Ovary (tissue), 9 donors: Measurements from ENCODE around the gene RBFOX2. TPM values are rescaled to one million over a fixed set of nuclear protein-coding genes. Genes with fewer than 3 reads are reported as not detected.
"Not testable (repeated sequence)": the region's sequence is repeated elsewhere in the genome, so short reads cannot be mapped to it uniquely, and the experiment has no call there.

ENCODE experiments used
- DNase-seq, 5 donors: peaks; one replicate each; pipeline ENCODE4 v3.0.0-alpha.2; 2019 to 2020
- H3K27ac ChIP-seq, 2 donors: fragments of 200-600 bp; one replicate each; pipeline versions ENCODE4 v1.5.1 to v1.8.0; 2019 to 2022
- H3K27me3 ChIP-seq: fragments of 200-600 bp; one replicate; pipeline ENCODE4 v1.8.0; 2022
- H3K36me3 ChIP-seq: fragments of 200-600 bp; sonication (generic); one replicate; pipeline ENCODE4 v1.5.1; 2019
- H3K4me1 ChIP-seq: one replicate; pipeline ENCODE4 v1.8.1; 2013; ENCODE audit warnings: mild to moderate bottlenecking, moderate library complexity; ENCODE audit not compliant: insufficient read depth
- H3K4me3 ChIP-seq: fragments of 200-600 bp; sonication (generic); one replicate; pipeline ENCODE4 v1.5.1; 2017
- H3K9me3 ChIP-seq, 2 donors: fragments of 200-600 bp in 1 of 2; sonication (generic) in 1 of 2; one replicate each; pipeline versions ENCODE4 v1.5.1 to v1.8.1; 2013 to 2019; ENCODE audit warnings: mild to moderate bottlenecking in 1 of 2, moderate library complexity in 1 of 2
- EP300 ChIP-seq: sonication (generic); formaldehyde crosslinking; IDR thresholded peaks from one replicate; pipeline ENCODE4 v1.6.1; 2017; ENCODE audit warnings: antibody characterized with exemption
- POLR2A ChIP-seq: fragments of 450-650 bp; IDR thresholded peaks from one replicate; pipeline ENCODE4 v1.6.1; 2017; ENCODE audit warnings: antibody characterized with exemption, mild to moderate bottlenecking, moderate library complexity
- WGBS, 3 donors: extraction: QIAGEN DNeasy Blood & Tissue Kit in 1 of 3; methylation state at CpG; one replicate each; pipeline versions ENCODE4 v1.1.5 to v1.1.7; 2013 to 2017; 5-methylcytosine and 5-hydroxymethylcytosine counted together
- intact Hi-C, 4 donors: fragments of 100-400 bp; cut with DNase I; formaldehyde crosslinking; loops; one replicate each; pipeline versions ENCODE4 v1.11.0 to v1.15.1; 2022 to 2023
- polyA plus RNA-seq, 2 donors: library from polyadenylated mRNA; stranded (reverse); fragments of 200-250 nt in 1 of 2; fragments of 350-450 nt in 1 of 2; fragmentation: Illumina TruSeq in 1 of 2; extraction: RNeasy Lipid Tissue Mini Kit (QIAGEN cat#74804) in 1 of 2; gene quantifications; one replicate each; pipeline ENCODE4 v1.2.3, GENCODE V29; 2013 to 2014
- total RNA-seq, 7 donors: library from RNA; depleted of rRNA in 2 of 7; stranded (reverse); fragments of >200 nt in 2 of 7; fragmentation: NEBNext Ultra II Directional in 3 of 7; extraction: Animal tissue kit (Norgen Biotek cat#: 25700) in 3 of 7; gene quantifications; one replicate each; pipeline versions ENCODE4 v1.1.0 to v1.2.4, GENCODE V29; 2016 to 2023
- TF ChIP-seq, protein P1 (sequence below), 3 donors: fragments of 450-650 bp in 2 of 3; fragments of 200-600 bp in 1 of 3; IDR thresholded peaks; one replicate each; pipeline versions ENCODE4 v1.5.1 to v1.8.0; 2016 to 2022; ENCODE audit warnings: antibody characterized with exemption in 3 of 3, mild to moderate bottlenecking in 1 of 3
- donor health status: DM: no; HTN: no; CAD: no; lungs with moderate emphysema.
- donor health status: DM: no; HTN: no; CAD: no.
- donor health status: Bipolar disorder and iron deficiency.
- donor health status: DM: yes; HTN: yes; CAD: no.
- donor health status: DM: no; HTN: no; CAD: no.
- donor health status: DM: yes; HTN: yes; CAD: no.

RBFOX2 gene
- total and polyA plus RNA-seq, 9 donors, result 68.7 to 140 (median 128) TPM

DNA sequence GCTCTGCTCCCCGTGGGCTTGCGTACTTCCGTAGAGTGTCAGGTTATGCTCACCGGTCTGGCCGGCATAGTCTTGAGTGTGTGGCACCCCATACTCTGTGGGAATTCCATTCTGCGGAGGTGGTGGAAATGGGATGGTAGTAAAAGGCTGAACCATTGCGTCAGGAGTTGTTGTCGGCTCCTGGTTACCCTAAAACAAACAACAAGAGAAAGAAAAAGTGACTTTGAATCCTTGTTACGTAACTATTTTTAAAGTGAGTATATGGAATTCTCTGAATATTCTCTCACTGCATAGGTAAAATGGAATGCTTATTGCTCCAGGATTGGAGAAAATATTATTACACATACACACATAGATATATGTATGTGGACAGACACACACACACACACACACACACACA is 218.8 kb downstream of the RBFOX2 start:
- TF ChIP-seq, protein P1, sequence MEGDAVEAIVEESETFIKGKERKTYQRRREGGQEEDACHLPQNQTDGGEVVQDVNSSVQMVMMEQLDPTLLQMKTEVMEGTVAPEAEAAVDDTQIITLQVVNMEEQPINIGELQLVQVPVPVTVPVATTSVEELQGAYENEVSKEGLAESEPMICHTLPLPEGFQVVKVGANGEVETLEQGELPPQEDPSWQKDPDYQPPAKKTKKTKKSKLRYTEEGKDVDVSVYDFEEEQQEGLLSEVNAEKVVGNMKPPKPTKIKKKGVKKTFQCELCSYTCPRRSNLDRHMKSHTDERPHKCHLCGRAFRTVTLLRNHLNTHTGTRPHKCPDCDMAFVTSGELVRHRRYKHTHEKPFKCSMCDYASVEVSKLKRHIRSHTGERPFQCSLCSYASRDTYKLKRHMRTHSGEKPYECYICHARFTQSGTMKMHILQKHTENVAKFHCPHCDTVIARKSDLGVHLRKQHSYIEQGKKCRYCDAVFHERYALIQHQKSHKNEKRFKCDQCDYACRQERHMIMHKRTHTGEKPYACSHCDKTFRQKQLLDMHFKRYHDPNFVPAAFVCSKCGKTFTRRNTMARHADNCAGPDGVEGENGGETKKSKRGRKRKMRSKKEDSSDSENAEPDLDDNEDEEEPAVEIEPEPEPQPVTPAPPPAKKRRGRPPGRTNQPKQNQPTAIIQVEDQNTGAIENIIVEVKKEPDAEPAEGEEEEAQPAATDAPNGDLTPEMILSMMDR (IDR thresholded peaks at IDR 0.05), result no peak
- TF ChIP-seq POLR2A, result no peak
- no peak for TF ChIP-seq EP300
- no peaks in the 10 kb centered on the region for H3K36me3 ChIP-seq
- no peak overlapping the region for H3K4me3 ChIP-seq
- DNase-seq, result no peak
- H3K4me1 ChIP-seq, result no peaks in the 10 kb centered on the region
- no peaks in the 10 kb centered on the region for H3K27me3 ChIP-seq
- intact Hi-C loops, result no loop called here
- 96 to 97% (median 97%) methylated on average over 9 of the region's 9 CpGs for WGBS, 3 donors
- H3K9me3 ChIP-seq, result no peaks in the 10 kb centered on the region
- no peak overlapping the region for H3K27ac ChIP-seq

GRCh38 chr22:35808377-35808776 is 220.2 kb downstream of the RBFOX2 start:
- 58 to 66% (median 63%) methylated on average over 2 of the region's 2 CpGs for WGBS, 3 donors
- intact Hi-C loops, result no loop called here
- no peaks in the 10 kb centered on the region for H3K27me3 ChIP-seq

DNA sequence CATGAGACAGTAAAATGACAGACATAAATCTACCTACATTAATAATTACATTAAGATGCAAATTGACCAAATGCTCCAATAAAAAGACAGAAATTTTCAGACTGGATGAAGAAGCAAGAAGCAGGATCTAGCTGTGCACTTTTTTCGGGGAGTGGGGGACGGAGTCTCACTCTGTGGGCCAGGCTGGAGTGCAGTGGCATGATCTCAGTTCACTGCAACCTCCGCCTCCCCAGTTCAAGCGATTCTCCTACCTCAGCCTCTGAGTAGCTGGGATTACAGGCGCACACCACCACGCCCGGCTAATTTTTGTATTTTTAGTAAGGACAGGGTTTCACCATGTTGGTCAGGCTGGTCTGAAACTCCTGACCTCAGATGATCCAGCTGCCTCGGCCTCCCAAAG is 222.0 kb downstream of the RBFOX2 start:
- H3K36me3 ChIP-seq, DNase-seq, H3K4me3 ChIP-seq, H3K4me1 ChIP-seq, H3K9me3 ChIP-seq, intact Hi-C loops, H3K27ac ChIP-seq, H3K27me3 ChIP-seq: not testable (repeated sequence)
- 86 to 90% (median 89%) methylated on average over 8 of the region's 8 CpGs for WGBS, 3 donors

More at GRCh38 chr22:35808377-35808776, 220.2 kb downstream of the RBFOX2 start:
- no peak for DNase-seq
- no peak overlapping the region for H3K27ac ChIP-seq
- H3K36me3 ChIP-seq, result no peaks in the 10 kb centered on the region
- no peak overlapping the region for H3K4me3 ChIP-seq
- H3K9me3 ChIP-seq, result no peaks in the 10 kb centered on the region
- no peaks in the 10 kb centered on the region for H3K4me1 ChIP-seq
- TF ChIP-seq EP300 (no peak), POLR2A (no peak)
- TF ChIP-seq, protein P1 (IDR thresholded peaks at IDR 0.05), result no peak

- intact Hi-C loops, result no loop called here
- no peaks in the 10 kb centered on the region for H3K27me3 ChIP-seq
- WGBS, 3 donors, result 79 to 81% (median 80%) methylated on average over 2 of the region's 2 CpGs
- H3K36me3 ChIP-seq, result no peaks in the 10 kb centered on the region
- H3K4me1 ChIP-seq, result peaks cover 3% of the 10 kb centered on the region
- DNase-seq, result no peak
- TF ChIP-seq EP300 (no peak), POLR2A (no peak)
- TF ChIP-seq, protein P1 (IDR thresholded peaks at IDR 0.05), result no peak
- no peaks in the 10 kb centered on the region for H3K9me3 ChIP-seq
- H3K4me3 ChIP-seq, result no peak overlapping the region
- H3K27ac ChIP-seq, result no peak overlapping the region
Observed at GRCh38 chr22:35805466-35805865, 223.2 kb downstream of the RBFOX2 start.

- TF ChIP-seq, protein P1 (IDR thresholded peaks at IDR 0.05), result no peak
- TF ChIP-seq POLR2A (no peak), EP300 (no peak)
- Histone ChIP-seq H3K4me1 (peaks cover 3% of the 10 kb centered on the region), H3K27ac (no peak overlapping the region), H3K27me3 (no peaks in the 10 kb centered on the region), H3K36me3 (no peaks in the 10 kb centered on the region), H3K9me3 (no peaks in the 10 kb centered on the region), H3K4me3 (no peak overlapping the region)
- DNase-seq, result no peak
- intact Hi-C loops, result no loop called here
- WGBS, 3 donors, result 93 to 95% (median 93%) methylated on average over 1 of the region's 1 CpG
Observed at GRCh38 chr22:35804421-35804820, 224.2 kb downstream of the RBFOX2 start.
